Osteoblast (primary cell): ENCODE measurements around the gene TDRKH. TPM values are rescaled to one million over a fixed set of nuclear protein-coding genes. Genes with fewer than 3 reads are reported as not detected.

Experiments
- DNase-seq: peaks from one replicate; pipeline ENCODE4 v3.0.0; 2011; ENCODE audit warnings: low spot score, mixed read lengths; ENCODE audit not compliant: insufficient read length; ENCODE audit errors: missing footprints
- H2AFZ ChIP-seq: 2 replicates; pipeline ENCODE4 v1.6.0; 2011; ENCODE audit warnings: mild to moderate bottlenecking, low read length
- H3K27ac ChIP-seq: 2 replicates; pipeline ENCODE4 v1.5.1; 2011; ENCODE audit warnings: mild to moderate bottlenecking, low read depth, low read length, moderate library complexity
- H3K27me3 ChIP-seq: 2 replicates; pipeline ENCODE4 v1.6.0; 2012; ENCODE audit warnings: mild to moderate bottlenecking, control low read depth, inconsistent platforms, low read length, moderate library complexity; ENCODE audit not compliant: insufficient read depth
- H3K36me3 ChIP-seq: 2 replicates; pipeline ENCODE4 v1.5.1; 2011; ENCODE audit warnings: mild to moderate bottlenecking, low read length, control low read depth, moderate library complexity; ENCODE audit not compliant: insufficient read depth
- H3K4me1 ChIP-seq: 2 replicates; pipeline ENCODE4 v1.5.1; 2011; ENCODE audit warnings: mild to moderate bottlenecking, low read length, control low read depth, moderate library complexity; ENCODE audit not compliant: insufficient read depth
- H3K4me2 ChIP-seq: 2 replicates; pipeline ENCODE4 v1.6.0; 2011; ENCODE audit warnings: mild to moderate bottlenecking, low read length; ENCODE audit not compliant: insufficient read depth
- H3K4me3 ChIP-seq: fragments of 200-600 bp; sonication (generic); 3 replicates; pipeline ENCODE4 v1.5.1; 2012; ENCODE audit warnings: mild to moderate bottlenecking, low read length, inconsistent platforms; ENCODE audit not compliant: insufficient read depth
- H3K79me2 ChIP-seq: 2 replicates; pipeline ENCODE4 v1.6.0; 2012; ENCODE audit warnings: mild to moderate bottlenecking, low read length, control low read depth, inconsistent platforms; ENCODE audit not compliant: insufficient read depth
- H3K9me3 ChIP-seq: 2 replicates; pipeline ENCODE4 v1.5.1; 2011; ENCODE audit warnings: low read depth, low read length, control low read depth
- H4K20me1 ChIP-seq: 2 replicates; pipeline ENCODE4 v1.6.0; 2012; ENCODE audit warnings: mild to moderate bottlenecking, low read length, control low read depth; ENCODE audit not compliant: insufficient read depth
- CTCF ChIP-seq: IDR thresholded peaks from 2 replicates; pipeline ENCODE4 v1.5.1; 2011; ENCODE audit warnings: mild to moderate bottlenecking, low read depth, low read length, moderate library complexity; ENCODE audit errors: extremely low read depth
- total RNA-seq: library from RNA; depleted of rRNA; stranded (reverse); fragments of >200 nt; gene quantifications from 2 replicates; pipeline ENCODE4 v1.2.3, GENCODE V29; 2012

TDRKH gene
- total RNA-seq, 1 donor: 1.1 TPM

- no peak for DNase-seq
- no peaks in the 10 kb centered on the region for H4K20me1 ChIP-seq
- H3K79me2 ChIP-seq: no peaks in the 10 kb centered on the region
- peaks cover 81% of the 10 kb centered on the region for H3K27me3 ChIP-seq
- H2AFZ ChIP-seq: no peak within 1 kb of the TSS
- no peaks in the 10 kb centered on the region for H3K9me3 ChIP-seq
- H3K4me2 ChIP-seq: no peak within 1 kb of the TSS
- H3K36me3 ChIP-seq: no peaks in the 10 kb centered on the region
- H3K27ac ChIP-seq: no peak within 1 kb of the TSS
- no peak for TF ChIP-seq CTCF
- no peaks in the 10 kb centered on the region for H3K4me1 ChIP-seq
- no peak within 1 kb of the TSS for H3K4me3 ChIP-seq
Observed at GRCh38 chr1:151805066-151805820, 14.9 kb upstream of the TDRKH start, which contains the start of gene LINGO4. Gene LINGO4 (minus strand): TSS chr1:151805419. CDS start chr1:151802704, 2,715 bp downstream.

- no peaks in the 10 kb centered on the region for H4K20me1 ChIP-seq
- H3K79me2 ChIP-seq: no peaks in the 10 kb centered on the region
- TF ChIP-seq CTCF: no peak
- no peak overlapping the region for H3K4me3 ChIP-seq
- H3K36me3 ChIP-seq: no peaks in the 10 kb centered on the region
- no peak for DNase-seq
- no peaks in the 10 kb centered on the region for H3K9me3 ChIP-seq
- H2AFZ ChIP-seq: no peak overlapping the region
- no peak overlapping the region for H3K4me2 ChIP-seq
- H3K27ac ChIP-seq: no peak overlapping the region
- no peaks in the 10 kb centered on the region for H3K4me1 ChIP-seq
- peaks cover 90% of the 10 kb centered on the region for H3K27me3 ChIP-seq
Observed at GRCh38 chr1:151803915-151804314, 13.6 kb upstream of the TDRKH start.

GRCh38 chr1:151803164-151803563 lies 12.9 kb upstream of the TDRKH start:
- Histone ChIP-seq H3K4me3 (no peak overlapping the region), H3K27me3 (peaks cover 87% of the 10 kb centered on the region), H3K4me1 (no peaks in the 10 kb centered on the region), H2AFZ (no peak overlapping the region), H3K9me3 (no peaks in the 10 kb centered on the region), H3K27ac (no peak overlapping the region), H3K79me2 (no peaks in the 10 kb centered on the region), H4K20me1 (no peaks in the 10 kb centered on the region), H3K4me2 (no peak overlapping the region), H3K36me3 (no peaks in the 10 kb centered on the region)
- no peak for TF ChIP-seq CTCF
- no peak for DNase-seq

GRCh38 chr1:151802372-151802771 lies 12.1 kb upstream of the TDRKH start:
- DNase-seq: no peak
- no peaks in the 10 kb centered on the region for H4K20me1 ChIP-seq
- H3K9me3 ChIP-seq: no peaks in the 10 kb centered on the region
- peaks cover 86% of the 10 kb centered on the region for H3K27me3 ChIP-seq
- H3K4me1 ChIP-seq: no peaks in the 10 kb centered on the region
- TF ChIP-seq CTCF: no peak
- no peaks in the 10 kb centered on the region for H3K36me3 ChIP-seq
- H3K79me2 ChIP-seq: no peaks in the 10 kb centered on the region
- H2AFZ ChIP-seq: no peak overlapping the region
- H3K4me2 ChIP-seq: no peak overlapping the region
- H3K4me3 ChIP-seq: no peak overlapping the region
- H3K27ac ChIP-seq: no peak overlapping the region
